H1 (cell line): ENCODE results near the gene CDH2. TPM values are rescaled to one million over a fixed set of nuclear protein-coding genes. Genes with fewer than 3 reads are reported as not detected.

ENCODE experiments used
- BACH1 ChIP-seq: IDR thresholded peaks from 2 replicates; pipeline ENCODE4 v1.6.1; 2012; ENCODE audit warnings: low read length, improper control_type of control experiment
- EGR1 ChIP-seq: IDR thresholded peaks from 2 replicates; pipeline ENCODE4 v1.6.1; 2011; ENCODE audit warnings: low read depth, low read length, borderline replicate concordance
- TAF1 ChIP-seq: IDR thresholded peaks from 2 replicates; pipeline ENCODE4 v1.6.1; 2011; ENCODE audit warnings: mild to moderate bottlenecking, low read depth, low read length
- polyA plus RNA-seq, 7 experiments: library from polyadenylated mRNA; depleted of rRNA in 3 of 7; stranded (reverse) in 5 of 7; unstranded in 2 of 7; fragments of >200 nt in 5 of 7; fragments of 200-250 nt in 2 of 7; gene quantifications; 1 replicate in 5 of 7; 2 replicates in 1 of 7; 4 replicates in 1 of 7; pipeline versions ENCODE4 v1.2.1 to v1.2.3, GENCODE V29; 2011 to 2013; ENCODE audit warnings: missing spikeins in 2 of 7, mixed read lengths in 2 of 7
- total RNA-seq: library from RNA; stranded (reverse); fragmentation: NEBNext Ultra II Directional; extraction: Animal tissue kit (Norgen Biotek cat#: 25700); gene quantifications from 2 replicates; pipeline ENCODE4 v1.2.1, GENCODE V29; 2021
- TF ChIP-seq, protein P1 (sequence below): IDR thresholded peaks from 2 replicates; pipeline ENCODE4 v1.6.1; 2012; ENCODE audit warnings: inconsistent platforms
- TF ChIP-seq, protein P2 (sequence below): IDR thresholded peaks from 2 replicates; pipeline ENCODE4 v1.6.1; 2012; ENCODE audit warnings: low read length, inconsistent platforms

The CDH2 gene
- total and polyA plus RNA-seq, 2 of the 8 experiments (the other 6 are each of a cell fraction or from before 2014, with no cell fraction given) = 15.0 to 56.5 TPM

DNA sequence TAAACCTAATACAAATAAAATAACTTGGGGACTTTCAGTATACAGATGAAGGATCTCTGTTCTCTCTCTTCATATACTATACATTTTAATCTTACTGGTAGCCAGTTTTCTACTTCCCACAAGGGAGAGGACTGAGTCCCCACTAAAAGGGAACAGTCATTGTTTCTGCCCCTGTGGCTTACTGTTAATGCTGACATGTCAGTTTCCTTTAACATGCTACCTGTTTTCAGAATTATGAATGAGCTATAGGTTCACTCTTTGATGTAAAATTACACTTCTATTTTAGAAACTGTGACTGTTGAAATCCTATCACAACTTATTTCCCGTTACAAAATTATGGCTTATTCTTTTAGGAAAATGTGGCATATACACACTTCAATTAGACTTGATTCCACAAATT is 207.7 kb downstream of the CDH2 start (continued):
- TF ChIP-seq EGR1 = no peak
- TF ChIP-seq TAF1 = no peak
- TF ChIP-seq, protein P1, sequence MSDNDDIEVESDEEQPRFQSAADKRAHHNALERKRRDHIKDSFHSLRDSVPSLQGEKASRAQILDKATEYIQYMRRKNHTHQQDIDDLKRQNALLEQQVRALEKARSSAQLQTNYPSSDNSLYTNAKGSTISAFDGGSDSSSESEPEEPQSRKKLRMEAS = no peak
- TF ChIP-seq, protein P2, sequence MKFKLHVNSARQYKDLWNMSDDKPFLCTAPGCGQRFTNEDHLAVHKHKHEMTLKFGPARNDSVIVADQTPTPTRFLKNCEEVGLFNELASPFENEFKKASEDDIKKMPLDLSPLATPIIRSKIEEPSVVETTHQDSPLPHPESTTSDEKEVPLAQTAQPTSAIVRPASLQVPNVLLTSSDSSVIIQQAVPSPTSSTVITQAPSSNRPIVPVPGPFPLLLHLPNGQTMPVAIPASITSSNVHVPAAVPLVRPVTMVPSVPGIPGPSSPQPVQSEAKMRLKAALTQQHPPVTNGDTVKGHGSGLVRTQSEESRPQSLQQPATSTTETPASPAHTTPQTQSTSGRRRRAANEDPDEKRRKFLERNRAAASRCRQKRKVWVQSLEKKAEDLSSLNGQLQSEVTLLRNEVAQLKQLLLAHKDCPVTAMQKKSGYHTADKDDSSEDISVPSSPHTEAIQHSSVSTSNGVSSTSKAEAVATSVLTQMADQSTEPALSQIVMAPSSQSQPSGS = no peak
- TF ChIP-seq BACH1 = no peak
